Measurements from ENCODE around the gene LGALS7. TPM values are rescaled to one million over a fixed set of nuclear protein-coding genes. Genes with fewer than 3 reads are reported as not detected.

Gene LGALS7
- total RNA-seq, 1 donor from 2014 or later = 269 TPM

GRCh38 chr19:38723606-38723965 is 49.7 kb downstream of the LGALS7 start:
- intact Hi-C loops (cut with DNase I) = no loop called here
- Histone ChIP-seq H3K4me3 (no peak overlapping the region), H3K27ac (peak overlapping the region; percentile 53), H3K4me1 (peaks cover 24% of the 10 kb centered on the region), H3K27me3 (no peaks in the 10 kb centered on the region), H3K36me3 (peaks cover 3 to 87% of the 10 kb centered on the region in 2 donors), H3K9me3 (no peaks in the 10 kb centered on the region)
- DNase-seq (ENCODE audit: extremely low spot score in 2 of 2) = no peak
- no peak for TF ChIP-seq POLR2AphosphoS5 (IDR thresholded peaks at IDR 0.05; ENCODE audit: insufficient read depth in 1 of 2, low read depth in 1 of 2)
- TF ChIP-seq POLR2A (IDR thresholded peaks at IDR 0.05) = no peak
- no peak for TF ChIP-seq CTCF (IDR thresholded peaks at IDR 0.05)

- Histone ChIP-seq H3K36me3 (peaks cover 3 to 90% of the 10 kb centered on the region in 2 donors), H3K4me1 (peaks cover 20% of the 10 kb centered on the region), H3K4me3 (no peak overlapping the region), H3K27ac (peak overlapping the region; percentile 53), H3K27me3 (no peaks in the 10 kb centered on the region), H3K9me3 (no peaks in the 10 kb centered on the region)
- intact Hi-C loops (cut with DNase I) = no loop called here
- DNase-seq (ENCODE audit: extremely low spot score in 2 of 2) = no peak
- TF ChIP-seq CTCF (IDR thresholded peaks at IDR 0.05) = no peak
- no peak for TF ChIP-seq POLR2AphosphoS5 (IDR thresholded peaks at IDR 0.05; ENCODE audit: insufficient read depth in 1 of 2, low read depth in 1 of 2)
- TF ChIP-seq POLR2A (IDR thresholded peaks at IDR 0.05) = no peak
Observed at GRCh38 chr19:38722947-38723605, 50.2 kb downstream of the LGALS7 start.

GRCh38 chr19:38721979-38722773 is 51.1 kb downstream of the LGALS7 start:
- Histone ChIP-seq H3K27me3 (no peaks in the 10 kb centered on the region), H3K27ac (peak overlapping the region; percentile 63), H3K4me3 (no peak overlapping the region), H3K9me3 (no peaks in the 10 kb centered on the region), H3K4me1 (peaks cover 14% of the 10 kb centered on the region), H3K36me3 (peaks cover 3 to 90% of the 10 kb centered on the region in 2 donors)
- no peak for DNase-seq (ENCODE audit: extremely low spot score in 2 of 2)
- no peak for TF ChIP-seq CTCF (IDR thresholded peaks at IDR 0.05)
- TF ChIP-seq POLR2AphosphoS5 (IDR thresholded peaks at IDR 0.05; ENCODE audit: insufficient read depth in 1 of 2, low read depth in 1 of 2) = no peak
- TF ChIP-seq POLR2A (IDR thresholded peaks at IDR 0.05) = no peak
- intact Hi-C loops (cut with DNase I) = no loop called here

- H3K27ac ChIP-seq = peak overlapping the region; percentile 63
- intact Hi-C loops (cut with DNase I) = no loop called here
- no peaks in the 10 kb centered on the region for H3K9me3 ChIP-seq
- H3K27me3 ChIP-seq = no peaks in the 10 kb centered on the region
- peaks cover 14% of the 10 kb centered on the region for H3K4me1 ChIP-seq
- no peak for DNase-seq (ENCODE audit: extremely low spot score in 2 of 2)
- H3K36me3 ChIP-seq = peaks cover 3 to 91% of the 10 kb centered on the region in 2 donors
- no peak for TF ChIP-seq POLR2AphosphoS5 (IDR thresholded peaks at IDR 0.05; ENCODE audit: insufficient read depth in 1 of 2, low read depth in 1 of 2)
- TF ChIP-seq CTCF (IDR thresholded peaks at IDR 0.05) = no peak
- TF ChIP-seq POLR2A (IDR thresholded peaks at IDR 0.05) = no peak
- H3K4me3 ChIP-seq = no peak overlapping the region
Observed at GRCh38 chr19:38721496-38721895, 51.8 kb downstream of the LGALS7 start.

Small RNA genes lying within 50 kb of the gene (small RNA-seq; reads per million reads assigned to genes)
- gene RNU6-140P = not detected

Other genes starting within 250 kb of the LGALS7 start
- gene MAP4K1, start 155.6 kb downstream of the LGALS7 start, total RNA-seq = 47.9 TPM
- gene EIF3K, start 154.3 kb downstream of the LGALS7 start, total RNA-seq = 349 TPM
- 513 TPM for gene ACTN4, start 125.9 kb downstream of the LGALS7 start, total RNA-seq
- gene CAPN12, start 29.0 kb downstream of the LGALS7 start, total RNA-seq = 9.6 TPM
- 760 TPM for gene LGALS7B, start 15.7 kb upstream of the LGALS7 start, total RNA-seq
- gene LGALS4, start 39.4 kb upstream of the LGALS7 start, total RNA-seq = not detected
- gene ECH1, start 58.3 kb upstream of the LGALS7 start, total RNA-seq = 158 TPM
- 190 TPM for gene HNRNPL, start 76.5 kb upstream of the LGALS7 start, total RNA-seq
- gene RINL, start 104.8 kb upstream of the LGALS7 start, total RNA-seq = 7.4 TPM
- gene SIRT2, start 126.1 kb upstream of the LGALS7 start, total RNA-seq = 51.6 TPM
- gene NFKBIB, start 126.5 kb upstream of the LGALS7 start, total RNA-seq = 16.7 TPM
- gene CCER2, start 138.7 kb upstream of the LGALS7 start, total RNA-seq = not detected
- gene SARS2, start 157.2 kb upstream of the LGALS7 start, total RNA-seq = 26.3 TPM
- 44.7 TPM for gene MRPS12, start 157.4 kb upstream of the LGALS7 start, total RNA-seq
- gene FBXO17, start 202.2 kb upstream of the LGALS7 start, total RNA-seq = 44.0 TPM

All from vagina (tissue), 2 donors.